ENCODE data around the gene OR1L8. TPM values are rescaled to one million over a fixed set of nuclear protein-coding genes. Genes with fewer than 3 reads are reported as not detected.

OR1L8 gene
- total RNA-seq, 1 donor from 2014 or later, result 0.27 TPM

DNA sequence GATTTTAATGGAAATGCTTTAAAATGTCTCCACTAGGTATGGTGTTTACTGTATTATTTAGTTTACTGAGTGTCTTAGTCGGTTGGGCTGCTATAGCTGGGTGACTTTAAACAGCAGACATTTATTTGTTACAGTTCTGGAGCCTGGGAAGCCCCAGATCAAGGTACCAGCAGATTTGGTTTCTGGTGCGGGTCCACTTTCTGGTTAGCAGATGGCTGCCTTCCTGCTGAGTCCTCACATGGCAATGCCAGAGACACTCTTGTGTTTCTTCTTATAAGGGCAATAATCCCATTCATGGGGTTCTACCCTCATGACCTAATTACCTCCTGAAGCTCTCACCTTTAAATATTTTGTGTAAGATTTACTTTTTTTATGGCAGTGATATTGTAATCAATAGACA lies 65.0 kb downstream of the OR1L8 start:
- intact Hi-C loops (cut with DNase I), result no loop called here

More for the DNA sequence above, 65.0 kb downstream of the OR1L8 start:
- Histone ChIP-seq H3K9me3 (no peaks in the 10 kb centered on the region), H3K27me3 (ENCODE audit: low read depth) (no peaks in the 10 kb centered on the region), H3K4me1 (no peaks in the 10 kb centered on the region), H3K36me3 (no peaks in the 10 kb centered on the region), H3K4me3 (no peak overlapping the region), H3K27ac (no peak overlapping the region)
- DNase-seq (no peak), ATAC-seq (no peak)
- TF ChIP-seq, protein P1, sequence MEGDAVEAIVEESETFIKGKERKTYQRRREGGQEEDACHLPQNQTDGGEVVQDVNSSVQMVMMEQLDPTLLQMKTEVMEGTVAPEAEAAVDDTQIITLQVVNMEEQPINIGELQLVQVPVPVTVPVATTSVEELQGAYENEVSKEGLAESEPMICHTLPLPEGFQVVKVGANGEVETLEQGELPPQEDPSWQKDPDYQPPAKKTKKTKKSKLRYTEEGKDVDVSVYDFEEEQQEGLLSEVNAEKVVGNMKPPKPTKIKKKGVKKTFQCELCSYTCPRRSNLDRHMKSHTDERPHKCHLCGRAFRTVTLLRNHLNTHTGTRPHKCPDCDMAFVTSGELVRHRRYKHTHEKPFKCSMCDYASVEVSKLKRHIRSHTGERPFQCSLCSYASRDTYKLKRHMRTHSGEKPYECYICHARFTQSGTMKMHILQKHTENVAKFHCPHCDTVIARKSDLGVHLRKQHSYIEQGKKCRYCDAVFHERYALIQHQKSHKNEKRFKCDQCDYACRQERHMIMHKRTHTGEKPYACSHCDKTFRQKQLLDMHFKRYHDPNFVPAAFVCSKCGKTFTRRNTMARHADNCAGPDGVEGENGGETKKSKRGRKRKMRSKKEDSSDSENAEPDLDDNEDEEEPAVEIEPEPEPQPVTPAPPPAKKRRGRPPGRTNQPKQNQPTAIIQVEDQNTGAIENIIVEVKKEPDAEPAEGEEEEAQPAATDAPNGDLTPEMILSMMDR (IDR thresholded peaks at IDR 0.05), result no peak

Other genes starting within 250 kb of the OR1L8 start
- gene PTGS1, start 212.4 kb downstream of the OR1L8 start, total RNA-seq, result 14.9 TPM
- not detected for gene OR1J1, start 105.5 kb downstream of the OR1L8 start, total RNA-seq
- not detected for gene OR1J2, start 72.6 kb downstream of the OR1L8 start, total RNA-seq
- not detected for gene OR1J4, start 64.2 kb downstream of the OR1L8 start, total RNA-seq
- gene OR1N1, start 56.1 kb downstream of the OR1L8 start, total RNA-seq, result not detected
- not detected for gene OR1N2, start 30.3 kb downstream of the OR1L8 start, total RNA-seq
- gene OR1Q1, start 31.4 kb upstream of the OR1L8 start, total RNA-seq, result not detected
- not detected for gene OR1B1, start 74.2 kb upstream of the OR1L8 start, total RNA-seq
- not detected for gene OR1L1, start 78.3 kb upstream of the OR1L8 start, total RNA-seq
- not detected for gene OR1L3, start 91.7 kb upstream of the OR1L8 start, total RNA-seq
- not detected for gene OR1L4, start 140.6 kb upstream of the OR1L8 start, total RNA-seq
- gene OR1L6, start 158.9 kb upstream of the OR1L8 start, total RNA-seq, result not detected
- not detected for gene OR5C1, start 205.5 kb upstream of the OR1L8 start, total RNA-seq
- not detected for gene OR1K1, start 216.7 kb upstream of the OR1L8 start, total RNA-seq
- gene PDCL, start 245.2 kb upstream of the OR1L8 start, total RNA-seq, result 31.0 TPM

Measured in lower lobe of right lung (tissue), 2 donors.